Activated CD8-positive, alpha-beta memory T cell treated with anti-CD3 and anti-CD28 coated beads for 4 hours (primary cell): ENCODE data around the gene ZNF480.
"Not testable (repeated sequence)": the region's sequence is repeated elsewhere in the genome, so short reads cannot be mapped to it uniquely, and the experiment has no call there.

Experiments used
- DNase-seq, 2 donors: peaks; one replicate each; pipeline ENCODE4 v3.0.0-alpha.2; 2020; ENCODE audit warnings: low read depth in 2 of 2

The ZNF480 gene

DNA sequence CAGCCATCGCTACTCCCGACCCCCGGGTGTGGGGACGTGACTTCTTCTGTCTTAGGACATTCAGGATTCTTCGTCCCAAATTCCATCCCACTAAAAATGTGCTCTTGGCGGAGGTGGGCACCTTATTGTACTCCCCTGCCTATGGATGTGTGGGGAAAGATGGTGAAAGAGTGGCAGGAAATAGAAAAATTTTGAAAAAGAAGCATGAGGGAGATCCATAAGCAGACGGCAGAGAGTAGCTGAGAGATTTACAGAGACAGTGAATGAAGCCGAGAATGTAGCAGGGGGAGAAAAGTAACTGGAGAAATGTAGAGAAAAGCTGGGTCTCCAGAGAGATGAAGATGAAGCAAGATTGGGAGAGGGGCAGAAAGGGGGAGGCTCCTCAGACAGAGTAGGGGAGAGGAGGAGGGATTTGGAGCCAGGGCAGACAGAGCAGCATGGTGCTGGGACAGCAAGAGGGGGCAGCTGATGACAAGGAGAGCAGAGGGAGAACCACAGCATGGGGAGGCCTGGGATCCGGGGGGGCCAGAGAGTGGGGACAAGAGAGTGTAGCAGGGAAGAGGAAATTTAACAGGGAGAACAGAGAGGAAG lies 39.9 kb downstream of the ZNF480 start:
- no peak for DNase-seq

DNA sequence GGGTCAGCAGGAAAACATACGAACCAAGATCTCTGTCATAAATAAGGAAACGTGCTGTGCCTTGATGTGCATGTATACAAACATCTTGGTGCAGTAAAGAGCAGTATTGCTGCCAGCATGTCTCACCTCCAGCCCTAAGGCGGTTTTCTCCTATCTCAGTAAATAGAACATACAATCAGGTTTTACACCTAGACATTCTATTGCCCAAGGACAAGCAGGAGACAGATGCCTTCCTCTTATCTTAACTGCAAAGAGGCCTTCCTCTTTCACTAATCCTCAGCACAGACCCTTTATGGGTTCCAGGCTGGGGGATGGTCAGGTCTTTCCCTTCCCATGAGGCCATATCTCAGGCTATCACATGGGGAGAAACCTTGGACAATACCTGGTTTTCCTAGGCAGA lies 42.1 kb downstream of the ZNF480 start:
- DNase-seq = not testable (repeated sequence)

DNA sequence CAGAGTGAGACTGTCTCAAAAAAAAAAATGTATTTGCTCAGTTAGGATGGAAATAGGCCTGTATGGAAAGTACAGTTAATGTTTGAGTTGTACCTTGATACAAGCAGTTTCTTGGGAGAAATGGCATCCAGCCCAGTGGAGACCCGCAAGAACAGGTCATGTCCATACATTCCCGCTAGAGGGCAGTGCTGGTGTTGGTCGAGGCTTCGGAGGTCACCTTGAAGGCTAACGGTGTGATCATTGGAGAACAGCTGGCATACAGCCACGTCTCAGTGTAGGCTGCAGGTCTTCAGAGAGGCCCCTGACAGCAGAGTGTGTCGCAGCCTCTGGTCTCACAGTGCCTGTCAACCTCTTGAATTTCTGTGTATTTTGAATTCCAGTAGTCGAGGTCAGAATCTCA lies 46.6 kb downstream of the ZNF480 start:
- peak in 1 of 2 donors; percentile 13 for DNase-seq

DNA sequence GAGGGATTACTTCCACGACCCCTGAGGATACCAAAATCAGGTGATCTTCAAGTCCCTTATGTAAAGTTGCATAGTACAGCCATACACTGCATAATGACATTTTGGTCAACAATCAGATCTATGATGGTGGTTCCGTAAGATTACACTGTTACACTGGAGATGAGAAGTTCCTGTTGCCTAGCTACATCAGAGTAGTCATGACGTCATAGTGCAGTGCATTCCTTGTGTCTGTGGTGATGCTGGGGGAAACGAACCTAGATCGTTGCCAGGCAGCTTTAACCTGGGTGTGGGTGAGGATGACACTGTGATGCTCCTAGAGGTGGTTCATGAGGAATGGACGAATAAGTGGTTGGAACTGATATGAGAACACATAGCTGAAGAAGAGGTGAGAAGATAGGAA lies 48.2 kb downstream of the ZNF480 start:
- DNase-seq = no peak

DNA sequence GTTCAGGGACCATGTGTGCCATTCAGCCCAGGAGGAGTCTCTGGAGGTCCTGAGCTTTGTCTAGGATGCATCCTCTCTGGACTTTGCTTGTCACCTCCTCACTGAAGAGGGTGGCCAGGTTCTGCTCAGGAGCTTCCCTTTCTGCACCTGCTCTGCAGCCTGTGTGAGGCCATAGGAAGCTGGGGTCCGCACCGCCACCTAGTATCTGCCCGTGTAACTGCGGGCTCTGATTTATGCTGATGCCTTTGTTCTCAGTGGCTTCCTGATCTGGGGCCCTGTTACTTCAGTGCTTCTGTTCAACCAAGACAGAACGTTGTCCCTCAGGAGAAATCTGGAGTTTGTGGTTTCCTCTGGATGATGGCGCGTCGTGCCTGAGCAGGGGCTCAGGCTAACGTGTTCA lies 54.5 kb downstream of the ZNF480 start:
- DNase-seq = no peak

DNA sequence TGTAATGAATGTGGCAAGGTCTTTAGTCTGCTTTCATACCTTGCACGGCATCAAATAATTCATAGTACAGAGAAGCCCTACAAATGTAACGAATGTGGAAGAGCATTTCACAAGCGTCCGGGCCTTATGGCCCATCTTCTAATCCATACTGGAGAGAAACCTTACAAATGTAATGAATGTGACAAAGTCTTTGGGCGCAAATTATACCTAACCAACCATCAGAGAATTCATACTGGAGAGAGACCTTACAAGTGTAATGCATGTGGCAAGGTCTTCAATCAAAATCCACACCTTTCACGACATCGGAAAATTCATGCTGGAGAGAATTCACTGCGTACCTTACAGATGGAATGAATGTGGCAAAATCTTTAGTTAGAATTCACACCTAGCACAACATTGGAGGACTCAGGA lies 69.5 kb downstream of the ZNF480 start:
- no peak for DNase-seq

DNA sequence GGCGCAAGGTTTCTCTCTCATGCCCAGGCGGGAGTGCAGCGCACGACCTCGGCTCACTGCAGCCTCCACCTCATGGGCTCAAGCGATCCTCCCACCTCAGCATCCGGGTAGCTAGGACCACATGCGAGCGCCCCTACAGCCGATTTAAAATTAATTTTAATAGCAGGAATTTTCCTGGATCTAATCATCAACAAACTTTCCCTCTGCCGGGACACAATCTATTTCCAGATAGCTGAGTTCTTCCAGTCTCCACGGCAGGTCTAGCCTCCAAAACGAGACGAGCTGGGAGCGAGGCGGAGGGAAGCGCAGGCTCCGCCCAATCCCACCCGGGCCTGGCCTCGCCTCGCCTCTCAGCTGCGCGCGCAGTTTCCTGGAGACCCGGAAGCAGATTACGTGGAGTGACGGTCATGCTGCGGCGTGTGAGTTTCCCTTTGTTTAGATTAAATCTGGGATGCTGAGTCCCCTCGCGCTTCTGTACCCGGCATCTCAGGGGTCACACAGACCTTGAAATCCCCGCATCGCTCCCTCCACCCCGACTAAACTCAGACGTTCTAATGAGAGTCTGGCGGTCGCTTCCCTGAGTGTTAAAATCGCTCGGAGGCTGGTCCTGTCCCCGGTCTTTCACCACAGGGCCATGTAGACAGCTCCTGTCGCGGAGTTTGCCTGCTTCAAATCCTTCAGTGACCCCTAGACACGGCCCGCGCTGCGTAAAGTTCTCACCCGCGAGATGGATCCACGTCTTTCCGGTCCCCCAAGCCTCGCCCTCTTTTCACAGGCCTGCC lies 72.8 kb downstream of the ZNF480 start, which contains the start of gene ZNF880:
Gene ZNF880 (plus strand): TSS at position 365 of the 782 bp plus-strand sequence. CDS start 43 bp downstream, at position 408.
- peak; percentile 84 to 86 for DNase-seq

DNA sequence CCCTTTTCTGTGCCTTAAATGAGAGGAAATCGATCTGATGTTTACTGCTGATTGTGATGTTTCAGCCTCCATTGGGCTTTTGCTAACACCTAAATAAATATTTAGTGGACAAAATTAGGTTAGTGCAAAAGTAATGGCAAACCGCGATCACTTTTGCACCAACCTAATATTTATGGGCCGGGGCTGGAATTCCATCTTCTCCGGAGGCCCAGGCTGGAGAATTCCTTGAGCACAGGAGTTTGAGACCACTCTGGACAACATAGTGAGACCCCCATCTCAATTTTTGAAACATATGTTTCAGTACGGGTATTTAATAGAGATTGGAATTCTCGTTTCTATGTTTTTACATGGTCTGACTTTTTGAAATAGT lies 73.4 kb downstream of the ZNF480 start:
- DNase-seq = no peak
